Keratinocyte (primary cell): ENCODE results near the gene CEP131. TPM values are rescaled to one million over a fixed set of nuclear protein-coding genes. Genes with fewer than 3 reads are reported as not detected.

ENCODE experiments used
- DNase-seq: peaks from one replicate; pipeline ENCODE4 v3.0.0-alpha.2; 2011; ENCODE audit warnings: low read depth, missing footprints, low spot score
- FAIRE-seq: peaks from 2 replicates; lab custom pipeline; 2011; peaks lifted over from hg19 to GRCh38; lab: Jason Lieb, UNC
- H2AFZ ChIP-seq: 2 replicates; pipeline ENCODE4 v1.6.0; 2012; ENCODE audit warnings: low read length, control low read depth, inconsistent platforms; ENCODE audit not compliant: control insufficient read depth
- H3K27ac ChIP-seq: 2 replicates; pipeline ENCODE4 v1.5.1; 2011; ENCODE audit warnings: low read length; ENCODE audit not compliant: control insufficient read depth, insufficient read depth
- H3K27me3 ChIP-seq: 3 replicates; pipeline ENCODE4 v1.6.0; 2011; ENCODE audit warnings: low read length; ENCODE audit not compliant: control insufficient read depth, insufficient read depth; ENCODE audit errors: extremely low read depth
- H3K36me3 ChIP-seq, 2 experiments: 2 replicates in 1 of 2; 3 replicates in 1 of 2; pipeline ENCODE4 v1.5.1; 2011; ENCODE audit warnings: low read length in 2 of 2, mild to moderate bottlenecking in 1 of 2; ENCODE audit not compliant: control insufficient read depth in 2 of 2, insufficient read depth in 2 of 2; ENCODE audit errors: extremely low read depth in 1 of 2
- H3K4me1 ChIP-seq: 3 replicates; pipeline ENCODE4 v1.5.1; 2011; ENCODE audit warnings: low read length; ENCODE audit not compliant: control insufficient read depth, insufficient read depth; ENCODE audit errors: extremely low read depth
- H3K4me2 ChIP-seq: 3 replicates; pipeline ENCODE4 v1.6.0; 2011; ENCODE audit warnings: low read depth, low read length; ENCODE audit not compliant: control insufficient read depth, insufficient read depth; ENCODE audit errors: extremely low read depth
- H3K4me3 ChIP-seq, 3 experiments: fragments of 200-600 bp in 1 of 3; sonication (generic) in 1 of 3; 2 replicates in 2 of 3; 3 replicates in 1 of 3; pipeline ENCODE4 v1.5.1; 2011 to 2016; ENCODE audit warnings: low read length in 3 of 3, mild to moderate bottlenecking in 3 of 3, control low read depth in 2 of 3, inconsistent platforms in 1 of 3, low read depth in 1 of 3, mixed read lengths in 1 of 3, mixed run types in 1 of 3, moderate library complexity in 1 of 3; ENCODE audit not compliant: control insufficient read depth in 2 of 3, insufficient read depth in 2 of 3; ENCODE audit errors: extremely low read depth in 1 of 3
- H3K79me2 ChIP-seq: 2 replicates; pipeline ENCODE4 v1.6.0; 2012; ENCODE audit warnings: low read length; ENCODE audit not compliant: control insufficient read depth, insufficient read depth
- H3K9ac ChIP-seq: 3 replicates; pipeline ENCODE4 v1.6.0; 2011; ENCODE audit warnings: low read length; ENCODE audit not compliant: control insufficient read depth, insufficient read depth; ENCODE audit errors: extremely low read depth
- H3K9me1 ChIP-seq: 3 replicates; pipeline ENCODE4 v1.6.0; 2011; ENCODE audit warnings: low read length; ENCODE audit not compliant: control insufficient read depth, insufficient read depth; ENCODE audit errors: extremely low read depth
- H3K9me3 ChIP-seq: 2 replicates; pipeline ENCODE4 v1.5.1; 2012; ENCODE audit warnings: low read depth, low read length; ENCODE audit not compliant: control insufficient read depth
- H4K20me1 ChIP-seq: 3 replicates; pipeline ENCODE4 v1.6.0; 2011; ENCODE audit warnings: low read length; ENCODE audit not compliant: control insufficient read depth, insufficient read depth; ENCODE audit errors: extremely low read depth
- EZH2 ChIP-seq: IDR thresholded peaks from one replicate; pipeline ENCODE4 v1.6.1; 2012; ENCODE audit warnings: inconsistent platforms, mild to moderate bottlenecking, low read length, moderate library complexity
- dilution Hi-C: fragments of 300-500 bp; cut with MboI; formaldehyde crosslinking; loops from one replicate; pipeline ENCODE4 v1.7.0; 2020; ENCODE audit warnings: low sequenced_read_pairs; ENCODE audit not compliant: extremely low pct_ligation_motif_present
- polyA plus RNA-seq, 5 experiments: library from polyadenylated mRNA; depleted of rRNA in 3 of 5; stranded (reverse) in 3 of 5; stranded (forward) in 1 of 5; unstranded in 1 of 5; fragments of >200 nt; gene quantifications; 1 replicate in 1 of 5; 2 replicates in 3 of 5; 3 replicates in 1 of 5; pipeline versions ENCODE4 v1.2.1 to v1.2.3, GENCODE V29; 2011 to 2012; ENCODE audit warnings: missing spikeins in 2 of 5, low read depth in 1 of 5, low replicate concordance in 1 of 5
- TF ChIP-seq, protein P1 (sequence below), 3 experiments: IDR thresholded peaks in 1 of 3; conservative IDR thresholded peaks in 1 of 3; optimal IDR thresholded peaks in 1 of 3; 2 replicates in 2 of 3; 3 replicates in 1 of 3; pipeline versions ENCODE3 to v1.5.1; 2011; ENCODE audit warnings: low read length in 3 of 3, mild to moderate bottlenecking in 3 of 3, moderate library complexity in 2 of 3, control low read depth in 1 of 3, inconsistent platforms in 1 of 3; ENCODE audit not compliant: insufficient read depth in 2 of 3; ENCODE audit errors: extremely low read depth in 1 of 3

CEP131 gene
- polyA plus RNA-seq, 1 donor (not counting 4 experiments of a cell fraction or from before 2014, with no cell fraction given) = 2.6 TPM

DNA sequence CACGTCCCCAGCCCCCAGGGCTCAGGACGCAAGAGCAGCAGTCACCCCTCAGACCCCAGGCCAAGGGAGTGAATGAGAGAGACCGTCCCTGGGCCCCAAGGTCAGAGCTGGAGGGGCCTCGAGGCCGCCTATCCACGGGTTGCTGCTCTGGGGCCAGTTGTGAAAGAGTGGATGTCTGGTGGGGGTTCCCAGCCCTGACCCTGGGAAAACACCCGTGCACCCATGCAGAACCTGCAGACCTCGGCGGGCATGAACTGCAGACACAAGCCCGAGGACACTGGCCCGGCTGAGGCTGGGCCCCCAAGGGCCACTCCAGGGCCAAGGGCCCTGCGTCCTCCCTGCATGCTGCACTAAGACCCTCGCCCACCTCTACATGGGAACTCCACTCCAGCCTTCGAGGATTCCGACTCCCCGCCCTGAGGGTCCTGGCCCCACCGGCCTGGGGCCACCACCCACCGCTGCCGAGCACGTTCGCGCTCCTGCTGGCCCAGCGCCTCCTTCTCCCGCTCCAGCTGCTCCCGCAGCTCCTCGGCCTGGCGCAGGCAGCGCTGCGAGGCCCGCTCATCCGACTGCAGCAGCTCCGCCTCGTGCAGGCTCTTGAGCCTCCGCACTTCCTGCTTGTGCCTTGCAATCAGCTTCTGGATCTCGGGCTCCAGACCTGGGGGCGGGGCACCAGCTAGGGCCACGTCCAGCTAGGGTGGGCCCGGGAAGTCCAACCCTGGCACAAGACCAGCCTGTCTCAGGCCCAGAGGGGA lies 29.1 kb downstream of the CEP131 start:
- H4K20me1 ChIP-seq = no peaks in the 10 kb centered on the region
- H3K79me2 ChIP-seq = no peaks in the 10 kb centered on the region
- TF ChIP-seq EZH2 = no peak
- TF ChIP-seq, protein P1, sequence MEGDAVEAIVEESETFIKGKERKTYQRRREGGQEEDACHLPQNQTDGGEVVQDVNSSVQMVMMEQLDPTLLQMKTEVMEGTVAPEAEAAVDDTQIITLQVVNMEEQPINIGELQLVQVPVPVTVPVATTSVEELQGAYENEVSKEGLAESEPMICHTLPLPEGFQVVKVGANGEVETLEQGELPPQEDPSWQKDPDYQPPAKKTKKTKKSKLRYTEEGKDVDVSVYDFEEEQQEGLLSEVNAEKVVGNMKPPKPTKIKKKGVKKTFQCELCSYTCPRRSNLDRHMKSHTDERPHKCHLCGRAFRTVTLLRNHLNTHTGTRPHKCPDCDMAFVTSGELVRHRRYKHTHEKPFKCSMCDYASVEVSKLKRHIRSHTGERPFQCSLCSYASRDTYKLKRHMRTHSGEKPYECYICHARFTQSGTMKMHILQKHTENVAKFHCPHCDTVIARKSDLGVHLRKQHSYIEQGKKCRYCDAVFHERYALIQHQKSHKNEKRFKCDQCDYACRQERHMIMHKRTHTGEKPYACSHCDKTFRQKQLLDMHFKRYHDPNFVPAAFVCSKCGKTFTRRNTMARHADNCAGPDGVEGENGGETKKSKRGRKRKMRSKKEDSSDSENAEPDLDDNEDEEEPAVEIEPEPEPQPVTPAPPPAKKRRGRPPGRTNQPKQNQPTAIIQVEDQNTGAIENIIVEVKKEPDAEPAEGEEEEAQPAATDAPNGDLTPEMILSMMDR (optimal IDR thresholded peaks at IDR 0.05 in 1 of 3, IDR thresholded peaks at IDR 0.05 in 1 of 3, conservative IDR thresholded peaks at IDR 0.05 in 1 of 3; ENCODE audit: extremely low read depth in 1 of 3, insufficient read depth in 2 of 3, low read length in 3 of 3) = no peak
- H3K27me3 ChIP-seq = no peaks in the 10 kb centered on the region
- H2AFZ ChIP-seq = no peak overlapping the region
- no peak for FAIRE-seq
- no peaks in the 10 kb centered on the region for H3K9me3 ChIP-seq
- no peak overlapping the region for H3K4me2 ChIP-seq
- dilution Hi-C loops = no loop called here
- H3K4me3 ChIP-seq = no peak overlapping the region
- no peak for DNase-seq
- no peaks in the 10 kb centered on the region for H3K4me1 ChIP-seq
- H3K9ac ChIP-seq = no peak overlapping the region
- peaks cover 0 to 3% of the 10 kb centered on the region in 2 experiments for H3K36me3 ChIP-seq
- no peaks in the 10 kb centered on the region for H3K9me1 ChIP-seq
- no peak overlapping the region for H3K27ac ChIP-seq

DNA sequence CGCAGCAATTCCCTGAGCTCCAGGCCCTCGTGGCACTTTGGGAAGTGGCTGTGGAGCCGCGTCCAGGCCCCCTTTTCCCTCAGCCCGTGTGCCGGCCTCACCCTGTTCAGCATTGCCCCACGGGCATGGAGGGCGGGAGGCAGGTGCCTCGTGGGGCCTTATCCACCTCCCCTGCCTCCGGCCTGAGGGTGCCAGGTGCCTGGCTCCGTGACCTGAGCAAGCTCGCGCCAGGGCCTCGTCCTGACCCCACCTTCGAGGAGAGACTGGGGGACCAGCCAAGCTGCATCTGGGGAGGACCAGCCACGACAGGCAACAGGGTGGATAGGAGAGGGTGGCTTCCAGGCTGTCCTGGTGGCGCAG lies 29.7 kb downstream of the CEP131 start:
- dilution Hi-C loops = no loop called here
- no peak overlapping the region for H2AFZ ChIP-seq
- no peak for DNase-seq
- no peaks in the 10 kb centered on the region for H3K79me2 ChIP-seq
- no peak overlapping the region for H3K27ac ChIP-seq
- no peak overlapping the region for H3K9ac ChIP-seq
- no peak for FAIRE-seq
- no peaks in the 10 kb centered on the region for H3K4me1 ChIP-seq
- no peaks in the 10 kb centered on the region for H3K9me1 ChIP-seq
- H3K4me3 ChIP-seq = no peak overlapping the region
- TF ChIP-seq, protein P1 (optimal IDR thresholded peaks at IDR 0.05 in 1 of 3, IDR thresholded peaks at IDR 0.05 in 1 of 3, conservative IDR thresholded peaks at IDR 0.05 in 1 of 3; ENCODE audit: extremely low read depth in 1 of 3, insufficient read depth in 2 of 3, low read length in 3 of 3) = no peak
- no peak for TF ChIP-seq EZH2
- H3K4me2 ChIP-seq = no peak overlapping the region
- H3K9me3 ChIP-seq = no peaks in the 10 kb centered on the region
- H3K36me3 ChIP-seq = peaks cover 0 to 3% of the 10 kb centered on the region in 2 experiments
- no peaks in the 10 kb centered on the region for H4K20me1 ChIP-seq
- no peaks in the 10 kb centered on the region for H3K27me3 ChIP-seq
